ENCODE measurements around the gene MPHOSPH9.

Gene MPHOSPH9

DNA sequence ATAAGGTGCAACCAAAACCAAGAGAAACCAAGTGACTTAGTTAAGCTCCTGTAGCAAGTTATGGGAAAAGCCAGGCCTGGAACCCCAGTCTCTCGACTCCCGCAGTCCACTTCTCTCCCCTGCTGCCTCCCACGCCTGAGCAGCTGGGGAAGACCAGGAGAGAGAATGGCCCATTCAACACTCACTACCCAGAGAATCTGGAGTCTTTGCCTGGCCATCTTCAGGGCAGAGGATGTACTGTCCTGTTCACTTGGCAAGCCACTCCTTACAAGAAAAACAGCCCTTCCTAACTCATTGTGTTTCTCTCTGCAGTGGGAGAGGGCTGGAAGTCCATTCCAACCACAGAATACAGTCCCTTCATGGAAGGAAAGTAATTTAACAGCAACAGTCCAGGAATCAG is 83.9 kb downstream of the MPHOSPH9 start:
- TF ChIP-seq ZFP30 (CRISPR knock-in tag; IDR thresholded peaks at IDR 0.05) (no peak), ESRRG (CRISPR knock-in tag; IDR thresholded peaks at IDR 0.05) (no peak), OSR1 (CRISPR knock-in tag; IDR thresholded peaks at IDR 0.05) (no peak), ZNF565 (CRISPR knock-in tag; conservative IDR thresholded peaks at IDR 0.05; ENCODE audit: low read depth) (no peak), BACH2 (CRISPR knock-in tag; IDR thresholded peaks at IDR 0.05; ENCODE audit: borderline replicate concordance) (no peak), TOX (CRISPR knock-in tag; IDR thresholded peaks at IDR 0.05; ENCODE audit: borderline replicate concordance) (no peak), GLIS3 (CRISPR knock-in tag; IDR thresholded peaks at IDR 0.05) (no peak), TCF4 (CRISPR knock-in tag; IDR thresholded peaks at IDR 0.05; ENCODE audit: borderline replicate concordance) (no peak), ZC3H10 (CRISPR knock-in tag; IDR thresholded peaks at IDR 0.05) (no peak), ZNF70 (CRISPR knock-in tag; IDR thresholded peaks at IDR 0.05) (no peak)
- TF ChIP-seq, protein P1, sequence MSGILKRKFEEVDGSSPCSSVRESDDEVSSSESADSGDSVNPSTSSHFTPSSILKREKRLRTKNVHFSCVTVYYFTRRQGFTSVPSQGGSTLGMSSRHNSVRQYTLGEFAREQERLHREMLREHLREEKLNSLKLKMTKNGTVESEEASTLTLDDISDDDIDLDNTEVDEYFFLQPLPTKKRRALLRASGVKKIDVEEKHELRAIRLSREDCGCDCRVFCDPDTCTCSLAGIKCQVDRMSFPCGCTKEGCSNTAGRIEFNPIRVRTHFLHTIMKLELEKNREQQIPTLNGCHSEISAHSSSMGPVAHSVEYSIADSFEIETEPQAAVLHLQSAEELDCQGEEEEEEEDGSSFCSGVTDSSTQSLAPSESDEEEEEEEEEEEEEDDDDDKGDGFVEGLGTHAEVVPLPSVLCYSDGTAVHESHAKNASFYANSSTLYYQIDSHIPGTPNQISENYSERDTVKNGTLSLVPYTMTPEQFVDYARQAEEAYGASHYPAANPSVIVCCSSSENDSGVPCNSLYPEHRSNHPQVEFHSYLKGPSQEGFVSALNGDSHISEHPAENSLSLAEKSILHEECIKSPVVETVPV (CRISPR knock-in tag; IDR thresholded peaks at IDR 0.05), result no peak
- TF ChIP-seq, protein P2, sequence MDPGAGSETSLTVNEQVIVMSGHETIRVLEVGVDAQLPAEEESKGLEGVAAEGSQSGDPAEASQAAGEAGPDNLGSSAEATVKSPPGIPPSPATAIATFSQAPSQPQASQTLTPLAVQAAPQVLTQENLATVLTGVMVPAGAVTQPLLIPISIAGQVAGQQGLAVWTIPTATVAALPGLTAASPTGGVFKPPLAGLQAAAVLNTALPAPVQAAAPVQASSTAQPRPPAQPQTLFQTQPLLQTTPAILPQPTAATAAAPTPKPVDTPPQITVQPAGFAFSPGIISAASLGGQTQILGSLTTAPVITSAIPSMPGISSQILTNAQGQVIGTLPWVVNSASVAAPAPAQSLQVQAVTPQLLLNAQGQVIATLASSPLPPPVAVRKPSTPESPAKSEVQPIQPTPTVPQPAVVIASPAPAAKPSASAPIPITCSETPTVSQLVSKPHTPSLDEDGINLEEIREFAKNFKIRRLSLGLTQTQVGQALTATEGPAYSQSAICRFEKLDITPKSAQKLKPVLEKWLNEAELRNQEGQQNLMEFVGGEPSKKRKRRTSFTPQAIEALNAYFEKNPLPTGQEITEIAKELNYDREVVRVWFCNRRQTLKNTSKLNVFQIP (CRISPR knock-in tag; IDR thresholded peaks at IDR 0.05; ENCODE audit: borderline replicate concordance, low read depth), result no peak
- TF ChIP-seq, protein P3, sequence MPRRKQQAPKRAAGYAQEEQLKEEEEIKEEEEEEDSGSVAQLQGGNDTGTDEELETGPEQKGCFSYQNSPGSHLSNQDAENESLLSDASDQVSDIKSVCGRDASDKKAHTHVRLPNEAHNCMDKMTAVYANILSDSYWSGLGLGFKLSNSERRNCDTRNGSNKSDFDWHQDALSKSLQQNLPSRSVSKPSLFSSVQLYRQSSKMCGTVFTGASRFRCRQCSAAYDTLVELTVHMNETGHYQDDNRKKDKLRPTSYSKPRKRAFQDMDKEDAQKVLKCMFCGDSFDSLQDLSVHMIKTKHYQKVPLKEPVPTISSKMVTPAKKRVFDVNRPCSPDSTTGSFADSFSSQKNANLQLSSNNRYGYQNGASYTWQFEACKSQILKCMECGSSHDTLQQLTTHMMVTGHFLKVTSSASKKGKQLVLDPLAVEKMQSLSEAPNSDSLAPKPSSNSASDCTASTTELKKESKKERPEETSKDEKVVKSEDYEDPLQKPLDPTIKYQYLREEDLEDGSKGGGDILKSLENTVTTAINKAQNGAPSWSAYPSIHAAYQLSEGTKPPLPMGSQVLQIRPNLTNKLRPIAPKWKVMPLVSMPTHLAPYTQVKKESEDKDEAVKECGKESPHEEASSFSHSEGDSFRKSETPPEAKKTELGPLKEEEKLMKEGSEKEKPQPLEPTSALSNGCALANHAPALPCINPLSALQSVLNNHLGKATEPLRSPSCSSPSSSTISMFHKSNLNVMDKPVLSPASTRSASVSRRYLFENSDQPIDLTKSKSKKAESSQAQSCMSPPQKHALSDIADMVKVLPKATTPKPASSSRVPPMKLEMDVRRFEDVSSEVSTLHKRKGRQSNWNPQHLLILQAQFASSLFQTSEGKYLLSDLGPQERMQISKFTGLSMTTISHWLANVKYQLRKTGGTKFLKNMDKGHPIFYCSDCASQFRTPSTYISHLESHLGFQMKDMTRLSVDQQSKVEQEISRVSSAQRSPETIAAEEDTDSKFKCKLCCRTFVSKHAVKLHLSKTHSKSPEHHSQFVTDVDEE (CRISPR knock-in tag; IDR thresholded peaks at IDR 0.05), result no peak
- peak; percentile 15; the same call in 1 of the 3 replicates for ATAC-seq

DNA sequence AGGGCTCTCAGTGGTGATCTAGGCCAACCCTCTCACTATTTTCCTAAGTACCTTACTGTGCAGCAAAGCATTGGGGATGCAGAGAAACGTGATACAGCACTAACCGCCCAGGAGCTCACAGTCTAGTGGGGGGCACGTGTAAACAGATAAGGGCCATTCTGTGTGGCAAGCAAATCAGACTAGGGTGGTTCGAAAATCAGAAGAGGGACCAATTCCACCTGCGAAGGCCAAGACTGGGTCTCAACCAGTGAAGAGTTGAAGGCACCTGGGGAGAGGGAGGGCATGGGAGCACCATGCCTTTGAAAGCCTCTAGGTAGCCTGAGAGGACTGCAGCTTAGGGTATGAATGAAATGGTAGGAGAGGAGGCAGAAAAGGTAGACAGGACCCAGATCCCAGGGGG is 84.3 kb downstream of the MPHOSPH9 start:
- ATAC-seq, result no peak
- TF ChIP-seq SNAI2 (CRISPR knock-in tag; IDR thresholded peaks at IDR 0.05) (no peak), ZNF70 (CRISPR knock-in tag; IDR thresholded peaks at IDR 0.05) (no peak), ISL1 (CRISPR knock-in tag; IDR thresholded peaks at IDR 0.05) (no peak), ESRRG (CRISPR knock-in tag; IDR thresholded peaks at IDR 0.05) (no peak), ZNF565 (CRISPR knock-in tag; conservative IDR thresholded peaks at IDR 0.05; ENCODE audit: low read depth) (no peak), RARB (CRISPR knock-in tag; IDR thresholded peaks at IDR 0.05) (no peak), GLIS3 (CRISPR knock-in tag; IDR thresholded peaks at IDR 0.05) (no peak), PPARA (CRISPR knock-in tag; IDR thresholded peaks at IDR 0.05; ENCODE audit: borderline replicate concordance) (no peak), OSR1 (CRISPR knock-in tag; IDR thresholded peaks at IDR 0.05) (no peak)
- TF ChIP-seq, protein P1 (CRISPR knock-in tag; IDR thresholded peaks at IDR 0.05), result no peak
- TF ChIP-seq, protein P2 (CRISPR knock-in tag; IDR thresholded peaks at IDR 0.05; ENCODE audit: borderline replicate concordance, low read depth), result no peak

DNA sequence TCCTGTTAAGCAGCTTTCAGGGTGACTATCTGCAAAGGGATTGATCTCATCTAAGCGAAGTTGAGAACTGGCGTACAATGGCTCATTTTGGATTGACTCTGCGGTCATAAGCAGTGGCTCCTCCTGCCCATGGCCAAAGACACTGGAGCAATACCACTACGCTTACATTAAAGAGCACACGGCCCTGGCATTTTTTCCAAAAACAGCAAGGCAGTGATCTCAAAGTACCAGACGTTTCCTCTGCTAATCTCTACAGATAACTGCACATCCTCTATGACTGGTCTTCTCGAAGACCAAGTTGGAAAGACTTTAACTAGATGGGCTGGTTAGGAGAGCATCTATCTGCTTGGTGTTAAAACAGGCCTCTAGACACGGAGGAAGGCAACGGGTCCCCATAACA is 84.7 kb downstream of the MPHOSPH9 start:
- TF ChIP-seq SNAI2 (CRISPR knock-in tag; IDR thresholded peaks at IDR 0.05) (no peak), ZFP30 (CRISPR knock-in tag; IDR thresholded peaks at IDR 0.05) (no peak), ZNF8 (CRISPR knock-in tag; IDR thresholded peaks at IDR 0.05) (no peak), ZNF565 (CRISPR knock-in tag; conservative IDR thresholded peaks at IDR 0.05; ENCODE audit: low read depth) (no peak), ZC3H10 (CRISPR knock-in tag; IDR thresholded peaks at IDR 0.05) (no peak), TOX (CRISPR knock-in tag; IDR thresholded peaks at IDR 0.05; ENCODE audit: borderline replicate concordance) (no peak), ISL1 (CRISPR knock-in tag; IDR thresholded peaks at IDR 0.05) (no peak), BACH2 (CRISPR knock-in tag; IDR thresholded peaks at IDR 0.05; ENCODE audit: borderline replicate concordance) (no peak), ZNF70 (CRISPR knock-in tag; IDR thresholded peaks at IDR 0.05) (no peak), ZFP3 (CRISPR knock-in tag; IDR thresholded peaks at IDR 0.05) (no peak)

More for the DNA sequence above, 84.7 kb downstream of the MPHOSPH9 start:
- ATAC-seq, result no peak

Data from SK-N-SH treated with all-trans-retinoic acid at 6 μM for 48 hours (cell line).